ENCODE data around the gene CDH23. TPM values are rescaled to one million over a fixed set of nuclear protein-coding genes. Genes with fewer than 3 reads are reported as not detected.

The CDH23 gene
- total and polyA plus RNA-seq, 2 of the 8 experiments (the other 6 are each of a cell fraction or from before 2014, with no cell fraction given): 1.9 to 4.9 TPM

- no peak for TF ChIP-seq CHD7 (IDR thresholded peaks at IDR 0.05; ENCODE audit: insufficient replicate concordance, low read length)
- no peak for TF ChIP-seq POLR2A (IDR thresholded peaks at IDR 0.05; ENCODE audit: control extremely low read depth in 1 of 2, low read depth in 2 of 2, low read length in 2 of 2)
- TF ChIP-seq TBP (IDR thresholded peaks at IDR 0.05; ENCODE audit: low read depth, low read length): no peak
- TF ChIP-seq GABPA (IDR thresholded peaks at IDR 0.05; ENCODE audit: borderline replicate concordance, insufficient read depth, low read length): no peak
- no peak for TF ChIP-seq HDAC2 (IDR thresholded peaks at IDR 0.05; ENCODE audit: borderline replicate concordance in 1 of 2, low read depth in 2 of 2, low read length in 2 of 2)
- TF ChIP-seq USF2 (IDR thresholded peaks at IDR 0.05; ENCODE audit: low read length): no peak
- TF ChIP-seq SIN3A (conservative IDR thresholded peaks at IDR 0.05 in 1 of 2, IDR thresholded peaks at IDR 0.05 in 1 of 2; ENCODE audit: low read depth in 1 of 2, low read length in 2 of 2): no peak
- no peak for TF ChIP-seq NANOG (IDR thresholded peaks at IDR 0.05; ENCODE audit: insufficient read depth, low read depth, low read length, poor library complexity, severe bottlenecking)
- no peak for TF ChIP-seq JUND (IDR thresholded peaks at IDR 0.05; ENCODE audit: low read length)
- TF ChIP-seq SRF (IDR thresholded peaks at IDR 0.05; ENCODE audit: low read depth, low read length): no peak
These were observed 326.1 kb downstream of the CDH23 start (continued) for GRCh38 chr10:71722849-71723248.
